HFFc6 (cell line): ENCODE results near the gene SLC25A23. TPM values are rescaled to one million over a fixed set of nuclear protein-coding genes. Genes with fewer than 3 reads are reported as not detected.

Experiments used
- DNase-seq: peaks from one replicate; pipeline ENCODE4 v3.0.0-alpha.2; 2018
- H3K27ac Mint-ChIP-seq: 2 replicates; pipeline ENCODE4 v1.8.0; 2020; ENCODE audit warnings: mild to moderate bottlenecking, mixed read lengths
- H3K27me3 Mint-ChIP-seq: 2 replicates; pipeline ENCODE4 v1.8.0; 2021; ENCODE audit warnings: mild to moderate bottlenecking, moderate library complexity, mixed read lengths; ENCODE audit not compliant: insufficient read depth
- H3K36me3 Mint-ChIP-seq: 2 replicates; pipeline ENCODE4 v1.8.0; 2021; ENCODE audit warnings: low read depth, mixed read lengths
- H3K4me1 Mint-ChIP-seq: 2 replicates; pipeline ENCODE4 v1.8.0; 2020; ENCODE audit warnings: low read depth, mixed read lengths
- H3K4me3 Mint-ChIP-seq: 2 replicates; pipeline ENCODE4 v1.8.0; 2020; ENCODE audit warnings: mild to moderate bottlenecking, moderate library complexity, mixed read lengths
- H3K9me3 Mint-ChIP-seq: 2 replicates; pipeline ENCODE4 v1.8.0; 2020; ENCODE audit warnings: mild to moderate bottlenecking, mixed read lengths
- total RNA-seq, 6 experiments: library from RNA; stranded (reverse); fragmentation: NEBNext Ultra II Directional; extraction: Animal tissue kit (Norgen Biotek cat#: 25700); gene quantifications; 2 replicates in 1 of 6; 3 replicates in 5 of 6; pipeline ENCODE4 v1.2.3, GENCODE V29; 2021
- TF ChIP-seq, protein P1 (sequence below): fragments of 200-600 bp; sonication (generic); IDR thresholded peaks from 2 replicates; pipeline ENCODE4 v1.5.0; 2021; ENCODE audit warnings: antibody characterized with exemption, mild to moderate bottlenecking

The SLC25A23 gene
- total RNA-seq, 6 experiments from 2014 or later = 15.4 to 25.3 (median 16.8) TPM

DNA sequence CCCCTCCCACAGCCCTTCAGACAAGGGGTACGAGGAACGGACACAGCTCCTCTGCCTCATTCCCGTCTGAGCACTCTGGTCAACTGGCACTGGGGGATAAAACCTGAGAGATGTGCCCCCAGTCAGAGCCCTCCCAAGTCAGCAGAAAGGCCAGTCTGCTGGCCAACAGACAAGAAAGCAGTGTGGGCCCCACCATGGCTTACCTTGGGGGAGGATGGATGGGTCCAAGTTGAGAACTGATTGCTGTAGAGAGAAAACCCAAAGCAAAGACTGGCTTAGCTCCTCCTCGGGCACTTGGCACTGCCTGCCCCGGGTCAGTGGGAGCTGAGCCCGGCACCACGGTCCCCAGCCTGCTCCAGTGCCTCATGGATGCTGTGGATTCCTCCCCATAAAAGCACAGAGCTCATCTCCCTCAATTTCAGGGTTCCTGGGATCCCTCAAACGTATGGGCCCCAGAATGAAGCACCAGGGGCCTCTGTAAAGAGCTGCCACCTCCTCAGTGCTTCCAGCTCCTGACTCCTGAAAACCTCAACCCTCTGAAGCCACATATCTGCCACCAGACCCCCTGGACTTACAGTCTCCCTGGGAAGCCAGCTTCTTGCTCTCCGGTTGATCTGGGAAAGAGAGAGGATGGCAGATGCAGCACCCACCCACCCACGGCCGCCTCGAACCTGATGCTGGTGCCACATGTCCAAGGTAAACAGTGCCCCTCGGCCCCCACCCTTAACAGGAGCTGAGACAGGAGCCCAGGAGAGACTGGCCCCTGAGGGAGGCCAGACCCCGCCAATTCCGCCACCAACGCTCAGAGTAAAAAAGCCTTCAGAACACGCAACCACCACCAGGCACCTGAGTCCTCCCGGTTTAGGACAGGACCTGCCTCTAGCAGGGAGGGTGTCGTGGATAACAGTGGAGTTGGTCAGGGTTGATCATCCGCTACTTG is 38.2 kb downstream of the SLC25A23 start:
- DNase-seq = no peak
- peak overlapping the region; percentile 34; the same call in 1 of the 2 replicates for H3K27ac Mint-ChIP-seq
- no peaks in the 10 kb centered on the region for H3K9me3 Mint-ChIP-seq
- H3K4me3 Mint-ChIP-seq = no peak overlapping the region
- TF ChIP-seq, protein P1, sequence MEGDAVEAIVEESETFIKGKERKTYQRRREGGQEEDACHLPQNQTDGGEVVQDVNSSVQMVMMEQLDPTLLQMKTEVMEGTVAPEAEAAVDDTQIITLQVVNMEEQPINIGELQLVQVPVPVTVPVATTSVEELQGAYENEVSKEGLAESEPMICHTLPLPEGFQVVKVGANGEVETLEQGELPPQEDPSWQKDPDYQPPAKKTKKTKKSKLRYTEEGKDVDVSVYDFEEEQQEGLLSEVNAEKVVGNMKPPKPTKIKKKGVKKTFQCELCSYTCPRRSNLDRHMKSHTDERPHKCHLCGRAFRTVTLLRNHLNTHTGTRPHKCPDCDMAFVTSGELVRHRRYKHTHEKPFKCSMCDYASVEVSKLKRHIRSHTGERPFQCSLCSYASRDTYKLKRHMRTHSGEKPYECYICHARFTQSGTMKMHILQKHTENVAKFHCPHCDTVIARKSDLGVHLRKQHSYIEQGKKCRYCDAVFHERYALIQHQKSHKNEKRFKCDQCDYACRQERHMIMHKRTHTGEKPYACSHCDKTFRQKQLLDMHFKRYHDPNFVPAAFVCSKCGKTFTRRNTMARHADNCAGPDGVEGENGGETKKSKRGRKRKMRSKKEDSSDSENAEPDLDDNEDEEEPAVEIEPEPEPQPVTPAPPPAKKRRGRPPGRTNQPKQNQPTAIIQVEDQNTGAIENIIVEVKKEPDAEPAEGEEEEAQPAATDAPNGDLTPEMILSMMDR = no peak
- H3K36me3 Mint-ChIP-seq = peaks cover 23% of the 10 kb centered on the region
- H3K27me3 Mint-ChIP-seq = peaks cover 5% of the 10 kb centered on the region; the same call in 1 of the 2 replicates
- H3K4me1 Mint-ChIP-seq = peaks cover 26% of the 10 kb centered on the region

DNA sequence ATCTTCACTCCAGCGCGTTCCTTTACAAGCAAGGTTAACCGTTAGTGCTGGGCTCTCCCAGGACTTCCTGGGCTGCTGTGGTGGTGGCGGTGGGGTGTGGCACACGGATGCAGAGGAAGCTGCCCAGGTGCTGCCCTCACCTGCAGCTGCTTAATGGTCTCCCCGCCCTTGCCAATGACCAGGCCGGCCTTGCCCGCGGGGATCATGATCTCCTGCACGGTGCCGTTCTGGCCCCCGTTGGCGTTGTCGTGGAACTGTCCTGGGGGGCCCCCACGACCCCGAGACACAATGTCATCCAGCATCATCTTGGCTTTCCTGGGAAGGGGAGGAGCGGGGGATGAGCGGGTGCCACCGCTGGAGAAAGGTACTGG is 41.0 kb downstream of the SLC25A23 start:
- no peaks in the 10 kb centered on the region for H3K9me3 Mint-ChIP-seq
- peaks cover 1% of the 10 kb centered on the region; the same call in 1 of the 2 replicates for H3K27me3 Mint-ChIP-seq
- no peak overlapping the region for H3K4me3 Mint-ChIP-seq
- peaks cover 18% of the 10 kb centered on the region for H3K36me3 Mint-ChIP-seq
- TF ChIP-seq, protein P1 = no peak
- H3K4me1 Mint-ChIP-seq = peaks cover 17% of the 10 kb centered on the region
- no peak for DNase-seq
- no peak overlapping the region for H3K27ac Mint-ChIP-seq

DNA sequence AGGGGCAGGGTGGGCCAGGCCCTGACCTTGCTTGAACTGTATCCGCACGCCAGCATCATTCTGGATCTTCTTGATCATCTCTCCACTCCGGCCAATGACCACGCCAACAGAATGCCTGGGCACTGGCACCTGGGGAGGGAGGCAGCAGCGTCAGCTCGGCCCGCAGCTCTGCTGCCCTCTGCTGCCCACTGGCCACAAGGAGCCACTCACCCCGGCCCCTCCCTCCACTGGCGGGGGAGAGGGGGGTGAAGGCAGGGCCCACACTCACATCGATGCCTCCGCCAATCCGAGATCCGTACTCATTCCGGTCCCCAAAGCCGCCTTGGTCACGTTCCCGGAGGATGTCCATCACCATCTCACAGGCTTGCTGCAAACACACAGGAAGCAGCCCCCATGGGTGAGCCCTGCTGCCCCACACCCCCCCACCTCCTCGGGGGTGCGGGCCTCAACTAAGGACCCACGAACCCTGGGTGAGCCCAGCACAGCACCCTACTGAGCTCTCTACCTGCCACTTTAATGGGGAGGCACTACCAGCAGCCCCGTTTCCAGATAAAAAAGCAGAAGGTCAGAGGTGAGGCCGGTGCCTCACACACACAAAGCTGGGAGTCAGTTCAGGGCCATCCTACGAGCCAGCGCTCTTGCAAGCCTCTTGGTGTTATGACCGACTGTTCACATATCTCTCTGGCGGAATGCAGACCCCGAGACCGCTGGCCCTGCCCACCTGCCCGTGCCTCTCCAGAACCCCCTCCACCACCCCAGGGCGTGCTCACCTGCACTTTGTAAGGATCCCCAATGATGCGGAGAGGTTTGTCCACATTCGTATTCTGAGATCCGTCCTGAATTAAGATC is 41.7 kb downstream of the SLC25A23 start:
- no peak for DNase-seq
- TF ChIP-seq, protein P1 = peak; percentile 62
- H3K36me3 Mint-ChIP-seq = peaks cover 18% of the 10 kb centered on the region

DNA sequence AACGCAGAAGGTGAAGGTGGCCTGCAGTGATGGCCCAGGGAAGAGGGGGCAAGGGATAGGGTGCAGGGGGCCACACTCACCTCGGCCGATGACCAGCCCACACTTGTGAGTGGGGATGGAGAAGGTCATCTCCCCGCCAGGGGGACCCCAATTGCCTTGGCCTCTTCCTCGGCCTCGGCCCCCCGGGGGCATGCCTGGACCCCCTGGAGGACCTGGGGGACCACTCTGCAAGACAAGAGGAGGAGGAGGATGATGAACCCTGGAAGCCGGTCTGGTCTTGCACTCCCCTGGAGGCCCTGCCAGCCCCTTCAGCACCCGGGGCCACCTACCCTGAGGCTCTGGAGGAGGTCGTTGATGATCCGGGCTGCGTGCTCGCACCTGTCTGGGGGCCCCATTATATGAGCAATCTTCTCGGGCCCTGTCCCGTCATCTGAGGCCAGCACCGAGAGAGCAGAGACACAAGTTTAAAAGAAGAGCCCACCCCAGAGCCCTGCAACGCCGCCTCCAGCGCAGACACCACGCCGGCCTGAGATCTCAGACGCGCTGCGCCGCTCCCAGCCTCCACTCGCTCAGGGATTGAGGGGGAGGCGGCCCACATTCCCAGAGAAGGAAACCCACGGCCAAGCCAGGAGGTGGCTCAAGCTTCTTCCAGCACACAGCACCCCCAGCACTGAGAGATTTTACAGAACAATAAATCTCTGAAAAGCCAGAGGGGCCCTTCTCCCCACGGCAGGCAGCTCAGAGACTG is 42.8 kb downstream of the SLC25A23 start:
- no peak for DNase-seq
- Mint-ChIP-seq H3K9me3 (no peaks in the 10 kb centered on the region), H3K4me1 (no peaks in the 10 kb centered on the region; the same call in 1 of the 2 replicates), H3K4me3 (no peak overlapping the region), H3K36me3 (peaks cover 13% of the 10 kb centered on the region), H3K27me3 (no peaks in the 10 kb centered on the region), H3K27ac (no peak overlapping the region)
- TF ChIP-seq, protein P1 = no peak

More for the DNA sequence above, 41.7 kb downstream of the SLC25A23 start:
- Mint-ChIP-seq H3K4me1 (peaks cover 11% of the 10 kb centered on the region), H3K9me3 (no peaks in the 10 kb centered on the region), H3K27ac (no peak overlapping the region), H3K27me3 (peaks cover 1% of the 10 kb centered on the region; the same call in 1 of the 2 replicates), H3K4me3 (no peak overlapping the region)
